ENCODE measurements around the gene LDHAL6B. TPM values are rescaled to one million over a fixed set of nuclear protein-coding genes. Genes with fewer than 3 reads are reported as not detected.

Gene LDHAL6B
- total RNA-seq, 1 experiment from 2014 or later = not detected

DNA sequence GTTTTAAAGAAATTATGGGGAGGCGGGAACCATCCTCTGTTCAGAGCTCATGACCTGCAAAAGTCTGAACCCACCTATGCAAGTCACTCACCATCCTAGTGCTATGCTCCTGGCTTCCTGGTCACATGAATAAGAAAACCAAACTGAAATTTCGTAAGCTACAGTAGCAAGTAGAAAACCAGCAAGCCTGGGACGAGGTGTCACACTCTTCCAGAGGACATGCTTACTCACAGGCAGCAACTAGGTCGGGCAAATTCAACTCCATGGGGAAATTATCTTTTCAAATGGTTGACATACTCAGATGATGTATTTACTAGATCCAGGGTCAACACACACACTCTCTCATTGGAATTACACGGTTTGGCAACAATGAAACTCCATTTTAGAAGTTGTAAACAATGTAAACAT is 31.3 kb downstream of the LDHAL6B start:
- Mint-ChIP-seq H3K9me3 (ENCODE audit: low read depth, unreplicated experiment) (no peaks in the 10 kb centered on the region), H3K4me3 (ENCODE audit: low read depth, unreplicated experiment) (no peak overlapping the region), H3K27me3 (ENCODE audit: unreplicated experiment) (no peaks in the 10 kb centered on the region), H3K4me1 (ENCODE audit: low read depth, unreplicated experiment) (peaks cover 31% of the 10 kb centered on the region), H3K36me3 (ENCODE audit: insufficient read depth, unreplicated experiment) (peaks cover 62% of the 10 kb centered on the region), H3K27ac (ENCODE audit: unreplicated experiment) (no peak overlapping the region)
- intact Hi-C loops (cut with micrococcal nuclease; ENCODE audit: unreplicated experiment) = no loop called here
- CTCF ChIA-PET = interaction anchor here (0.6 to 1.2 kb wide), 2 partner anchors 9 to 61 kb away, joined by 3 to 7 read pairs; no protein-coding TSS in a partner anchor
- BruUV-seq (replicated peaks) = no TSS peak
- no peak for TF ChIP-seq CTCF (IDR thresholded peaks at IDR 0.05; ENCODE audit: unreplicated experiment)
- DNase-seq = no peak

GRCh38 chr15:59240036-59240435 is 33.4 kb downstream of the LDHAL6B start:
- DNase-seq = no peak
- intact Hi-C loops (cut with micrococcal nuclease; ENCODE audit: unreplicated experiment) = no loop called here
- Mint-ChIP-seq H3K36me3 (ENCODE audit: insufficient read depth, unreplicated experiment) (peaks cover 65% of the 10 kb centered on the region), H3K27ac (ENCODE audit: unreplicated experiment) (no peak overlapping the region), H3K4me3 (ENCODE audit: low read depth, unreplicated experiment) (no peak overlapping the region), H3K4me1 (ENCODE audit: low read depth, unreplicated experiment) (peaks cover 52% of the 10 kb centered on the region), H3K9me3 (ENCODE audit: low read depth, unreplicated experiment) (no peaks in the 10 kb centered on the region), H3K27me3 (ENCODE audit: unreplicated experiment) (no peaks in the 10 kb centered on the region)
- CTCF ChIA-PET = no interaction called here
- no peak for TF ChIP-seq CTCF (IDR thresholded peaks at IDR 0.05; ENCODE audit: unreplicated experiment)
- no TSS peak for BruUV-seq (replicated peaks)

- H3K9me3 Mint-ChIP-seq (ENCODE audit: low read depth, unreplicated experiment) = no peaks in the 10 kb centered on the region
- CTCF ChIA-PET = no interaction called here
These were observed 36.0 kb downstream of the LDHAL6B start for GRCh38 chr15:59242649-59243048.

GRCh38 chr15:59243622-59244021 is 37.0 kb downstream of the LDHAL6B start:
- no peak for TF ChIP-seq CTCF (IDR thresholded peaks at IDR 0.05; ENCODE audit: unreplicated experiment)
- Mint-ChIP-seq H3K9me3 (ENCODE audit: low read depth, unreplicated experiment) (no peaks in the 10 kb centered on the region), H3K27me3 (ENCODE audit: unreplicated experiment) (no peaks in the 10 kb centered on the region), H3K4me1 (ENCODE audit: low read depth, unreplicated experiment) (peaks cover 73% of the 10 kb centered on the region), H3K36me3 (ENCODE audit: insufficient read depth, unreplicated experiment) (peaks cover 81% of the 10 kb centered on the region), H3K4me3 (ENCODE audit: low read depth, unreplicated experiment) (no peak overlapping the region), H3K27ac (ENCODE audit: unreplicated experiment) (peak overlapping the region; percentile 36)
- DNase-seq = no peak
- CTCF ChIA-PET = interaction anchor here (1.0 kb wide), 1 partner anchor 60 kb away, joined by 3 read pairs; no protein-coding TSS in a partner anchor
- BruUV-seq (replicated peaks) = no TSS peak
- intact Hi-C loops (cut with micrococcal nuclease; ENCODE audit: unreplicated experiment) = no loop called here

More at GRCh38 chr15:59242649-59243048, 36.0 kb downstream of the LDHAL6B start:
- Mint-ChIP-seq H3K27me3 (ENCODE audit: unreplicated experiment) (no peaks in the 10 kb centered on the region), H3K27ac (ENCODE audit: unreplicated experiment) (peak overlapping the region; percentile 36), H3K4me3 (ENCODE audit: low read depth, unreplicated experiment) (no peak overlapping the region), H3K36me3 (ENCODE audit: insufficient read depth, unreplicated experiment) (peaks cover 72% of the 10 kb centered on the region), H3K4me1 (ENCODE audit: low read depth, unreplicated experiment) (peaks cover 65% of the 10 kb centered on the region)
- DNase-seq = no peak
- BruUV-seq (replicated peaks) = no TSS peak
- intact Hi-C loops (cut with micrococcal nuclease; ENCODE audit: unreplicated experiment) = no loop called here
- no peak for TF ChIP-seq CTCF (IDR thresholded peaks at IDR 0.05; ENCODE audit: unreplicated experiment)

Data from Calu3 (cell line).